Activated CD4-positive, alpha-beta T cell treated with anti-CD3 and anti-CD28 coated beads, Interleukin-2, Interleukin-6, amounts not matched to agents 100 ng/mL and 50 ng/mL, durations not matched to agents 16 hours and 8 hours (primary cell): ENCODE data around the gene ELMO1.

Experiments
- DNase-seq: peaks from one replicate; pipeline ENCODE4 v3.0.0-alpha.2; 2020

ELMO1 gene

DNA sequence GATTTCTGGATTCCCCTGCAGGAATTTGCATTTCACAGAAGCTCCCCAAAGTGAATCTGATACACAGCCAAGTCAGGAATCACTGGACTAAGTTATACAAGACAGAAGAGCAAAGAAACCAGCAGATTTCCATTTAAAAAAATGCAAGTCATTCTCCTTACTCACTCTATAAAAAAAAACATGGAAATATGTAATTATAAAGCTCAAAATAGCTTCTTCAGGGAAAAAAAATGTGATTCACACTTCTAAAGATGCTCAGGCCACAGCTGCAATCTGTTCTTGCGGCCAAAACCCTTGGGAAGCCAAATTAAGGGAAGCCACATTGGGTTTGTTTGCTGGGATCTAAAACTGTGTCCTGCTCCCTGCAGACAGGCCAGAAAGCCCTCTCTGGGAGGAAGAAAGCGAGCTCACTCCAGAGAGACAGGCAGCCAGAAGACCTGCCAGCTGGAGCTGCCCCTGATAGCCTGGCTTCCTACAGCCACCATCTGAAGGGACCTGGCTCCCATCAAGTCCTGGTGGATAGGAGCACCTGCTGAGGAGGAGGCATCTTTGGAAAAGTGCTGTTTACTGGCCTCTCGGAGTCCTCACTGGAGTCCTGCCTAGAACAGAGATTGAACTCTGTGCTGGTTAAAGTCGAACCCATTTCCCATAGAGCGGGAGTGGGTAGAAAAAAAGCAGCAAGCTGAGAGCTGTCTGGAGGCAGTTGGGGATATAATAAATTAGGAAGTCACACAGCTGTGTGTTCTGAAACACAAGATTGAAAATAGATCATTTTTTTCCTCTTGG, 365.2 kb downstream of the ELMO1 start:
- no peak for DNase-seq

DNA sequence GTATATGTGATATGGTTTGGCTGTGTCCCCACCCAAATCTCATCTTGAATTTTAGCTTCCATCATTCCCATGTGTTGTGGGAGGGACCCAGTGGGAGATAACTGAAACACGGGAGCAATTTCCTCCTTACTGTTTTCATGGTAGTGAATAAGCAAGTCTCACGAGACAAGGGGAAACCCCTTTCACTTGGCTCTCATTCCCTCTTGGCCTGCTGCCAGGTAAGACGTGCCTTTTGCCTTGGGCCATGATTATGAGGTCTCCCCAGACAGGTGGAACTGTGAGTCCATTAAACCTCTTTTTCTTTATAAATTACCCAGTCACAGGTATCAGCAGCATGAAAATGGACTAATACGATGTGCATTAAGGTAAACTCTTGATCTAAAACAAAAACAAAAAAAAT, 367.2 kb downstream of the ELMO1 start:
- DNase-seq, result peak; percentile 20

GRCh38 chr7:37079420-37079819, 369.2 kb downstream of the ELMO1 start:
- DNase-seq, result no peak

GRCh38 chr7:37076668-37077067, 372.0 kb downstream of the ELMO1 start:
- no peak for DNase-seq

GRCh38 chr7:37074370-37074769, 374.3 kb downstream of the ELMO1 start:
- no peak for DNase-seq

DNA sequence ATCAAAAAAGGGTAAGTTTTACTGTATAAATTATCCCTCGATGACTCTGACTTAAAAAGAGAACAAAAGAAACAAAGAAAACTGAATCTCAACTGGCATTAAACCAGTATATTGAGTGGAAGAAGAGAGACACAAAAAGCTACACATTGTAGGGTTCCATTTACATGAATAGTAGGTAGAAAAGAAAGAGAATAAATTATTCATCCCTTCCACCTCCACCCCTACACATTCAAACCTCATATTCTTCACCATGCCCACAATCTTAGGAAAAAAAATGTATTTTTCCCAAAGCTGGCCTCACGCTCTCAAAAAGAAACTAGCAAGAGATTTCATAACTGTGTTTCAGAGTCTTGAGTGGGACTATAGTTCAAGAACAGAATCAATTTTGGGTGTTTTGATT, 377.5 kb downstream of the ELMO1 start:
- DNase-seq, result peak; percentile 30

DNA sequence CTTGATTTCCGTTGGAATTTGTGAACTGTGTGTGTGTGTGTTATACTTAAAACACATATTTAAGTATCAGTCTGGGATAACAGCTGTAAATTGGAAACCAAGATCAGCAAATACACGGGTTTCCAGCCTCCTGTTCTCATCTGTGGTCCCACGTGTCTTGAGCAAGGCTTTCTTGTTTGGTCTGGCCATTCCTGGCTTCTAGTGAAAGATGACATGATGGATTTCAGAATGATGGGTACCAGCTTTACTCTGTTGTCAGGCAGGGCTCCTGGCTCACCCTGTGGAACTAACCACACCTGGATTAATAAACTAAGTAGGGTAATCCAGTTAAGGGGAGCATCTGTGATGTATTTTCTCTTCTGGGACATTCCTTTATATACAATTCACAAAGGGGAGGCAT, 378.2 kb downstream of the ELMO1 start:
- DNase-seq, result no peak

- DNase-seq, result no peak
Measured at GRCh38 chr7:37070031-37070430, 378.6 kb downstream of the ELMO1 start.

DNA sequence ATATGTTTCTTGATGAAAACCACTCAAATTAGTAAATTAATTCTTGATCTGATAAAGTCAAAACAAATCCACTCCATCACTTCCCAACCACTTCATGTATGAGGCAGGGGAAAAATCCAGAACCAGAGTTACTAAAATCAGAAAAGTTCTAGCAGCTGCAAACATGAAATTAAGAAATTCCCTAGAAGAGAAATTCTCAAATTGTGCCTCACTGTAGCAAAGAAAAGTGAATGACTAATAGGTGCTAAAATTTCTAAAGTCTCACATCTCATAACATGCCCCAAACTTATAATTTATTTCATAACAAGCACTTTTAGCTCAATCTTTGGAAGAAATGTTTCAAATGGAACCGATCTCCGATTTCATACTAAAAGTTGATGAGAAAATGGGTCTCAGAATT, 379.3 kb downstream of the ELMO1 start:
- no peak for DNase-seq

- no peak for DNase-seq
Measured at GRCh38 chr7:37068902-37069301, 379.8 kb downstream of the ELMO1 start.

DNA sequence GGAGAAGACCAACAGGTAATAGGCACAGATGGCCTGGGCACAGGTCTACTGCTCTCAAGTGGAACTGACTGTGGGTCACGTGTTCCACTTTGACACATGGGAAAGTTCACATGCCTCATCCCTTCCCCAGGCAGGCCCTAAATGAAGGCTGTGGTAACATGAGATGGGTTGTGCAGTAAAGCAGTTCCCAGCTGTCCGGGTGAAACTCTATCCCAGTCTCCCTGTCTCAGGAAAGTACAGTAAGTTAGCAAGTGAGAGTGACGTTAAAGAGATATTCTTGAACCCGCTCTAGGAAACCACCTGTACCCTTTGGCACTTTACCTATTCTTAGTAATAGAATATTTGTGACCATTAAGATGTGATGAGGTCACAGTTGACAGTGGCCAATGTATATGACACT, 380.6 kb downstream of the ELMO1 start:
- no peak for DNase-seq

GRCh38 chr7:37065779-37066271, 382.8 kb downstream of the ELMO1 start:
- peak; percentile 80 for DNase-seq

DNA sequence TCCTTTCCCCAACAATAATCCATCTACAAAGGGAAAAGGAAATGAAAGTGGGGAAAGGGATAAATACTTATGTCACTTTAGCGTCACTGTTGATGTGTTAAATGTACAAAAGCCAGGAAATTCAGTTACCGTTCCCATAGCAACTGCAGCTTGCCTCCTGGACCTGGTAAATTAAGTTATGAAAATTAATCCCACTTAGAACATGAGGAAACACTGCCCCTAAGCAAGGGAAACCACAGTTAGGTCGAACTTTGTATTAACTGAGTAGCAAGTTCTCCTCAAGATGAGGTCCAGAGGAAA, 386.2 kb downstream of the ELMO1 start:
- no peak for DNase-seq

- peak; percentile 13 for DNase-seq
Measured at GRCh38 chr7:37061849-37062559, 386.7 kb downstream of the ELMO1 start.

DNA sequence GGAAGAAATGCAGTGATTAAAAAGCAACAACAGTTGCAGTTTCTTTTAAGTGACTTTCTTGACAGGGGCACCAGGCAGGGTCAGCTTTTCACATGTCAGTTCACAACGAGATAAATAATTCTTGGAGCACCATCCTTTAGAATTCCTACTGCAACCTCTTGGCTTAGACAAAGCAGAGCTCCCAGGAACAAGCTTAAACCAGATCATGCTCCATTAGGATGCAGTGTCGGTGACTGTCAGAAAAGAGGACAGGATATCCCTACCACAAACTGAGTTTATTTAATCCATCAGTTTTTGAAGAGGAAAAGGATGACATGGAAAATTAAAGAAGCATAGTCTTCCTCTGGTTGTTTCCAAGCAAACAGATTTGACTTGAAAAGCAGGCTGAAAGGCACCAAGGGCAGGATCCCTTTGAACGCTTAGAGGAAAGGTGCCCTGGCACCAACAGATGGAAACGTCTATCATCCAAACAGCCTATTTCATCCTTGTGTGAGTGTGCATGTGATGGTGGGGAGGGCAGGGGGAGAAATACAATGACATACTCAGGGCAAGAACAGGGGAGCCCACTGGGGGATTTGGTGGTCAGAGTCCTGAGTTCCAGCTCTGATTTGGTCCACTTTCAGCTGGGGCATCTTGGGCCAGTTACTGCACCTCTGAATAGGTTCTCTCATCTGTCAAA, 392.3 kb downstream of the ELMO1 start:
- no peak for DNase-seq

DNA sequence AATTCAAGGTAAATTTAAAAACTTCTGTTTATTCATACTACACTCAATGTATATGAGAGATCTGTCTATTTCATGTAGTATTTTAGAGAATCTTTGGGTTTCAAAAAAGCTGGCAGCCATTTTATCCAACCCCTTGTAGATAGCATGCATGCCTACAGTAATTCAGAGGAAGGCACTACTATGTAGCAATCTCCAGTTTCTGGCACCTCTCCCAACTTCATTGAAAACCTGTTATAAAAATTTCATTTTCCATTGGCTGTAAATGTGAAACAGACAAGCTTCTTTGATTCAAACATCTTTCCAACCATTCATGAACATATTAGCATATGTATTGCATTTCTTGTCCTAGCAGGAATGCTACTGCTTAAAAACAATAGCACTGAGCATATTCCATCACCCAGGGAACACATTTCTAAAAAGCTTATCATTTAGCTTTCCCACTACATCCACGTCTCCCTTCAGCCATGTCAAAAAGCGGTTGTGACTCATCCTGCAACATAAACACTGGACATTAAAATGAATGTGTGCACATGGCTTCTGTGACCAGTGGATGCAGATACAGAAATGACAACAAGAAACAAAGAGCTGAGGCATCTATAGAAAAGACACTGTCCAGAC, 393.9 kb downstream of the ELMO1 start:
- DNase-seq, result no peak

DNA sequence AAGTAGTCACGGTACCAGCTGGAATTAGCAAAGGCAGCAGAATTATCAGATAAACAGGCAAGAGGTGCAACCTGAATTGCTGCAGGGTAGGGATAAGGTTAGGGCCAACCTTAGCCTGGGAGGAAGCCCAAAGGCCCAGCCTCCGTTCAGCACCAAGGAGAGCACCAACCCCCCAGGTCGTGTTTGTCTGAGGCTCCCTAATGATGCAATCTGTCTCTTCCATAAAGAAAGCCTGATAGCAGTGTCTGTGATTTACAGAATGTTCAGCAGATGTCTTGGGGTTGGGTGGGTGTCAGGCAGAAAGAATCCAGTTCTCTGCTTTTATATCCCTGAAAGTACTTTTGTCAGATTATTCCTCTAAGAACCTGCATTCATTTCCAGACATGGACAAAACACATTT, 396.0 kb downstream of the ELMO1 start:
- no peak for DNase-seq

- DNase-seq, result no peak
Measured at GRCh38 chr7:37050801-37051200, 397.9 kb downstream of the ELMO1 start.

- DNase-seq, result no peak
Measured at GRCh38 chr7:37048674-37049073, 400.0 kb downstream of the ELMO1 start.

DNA sequence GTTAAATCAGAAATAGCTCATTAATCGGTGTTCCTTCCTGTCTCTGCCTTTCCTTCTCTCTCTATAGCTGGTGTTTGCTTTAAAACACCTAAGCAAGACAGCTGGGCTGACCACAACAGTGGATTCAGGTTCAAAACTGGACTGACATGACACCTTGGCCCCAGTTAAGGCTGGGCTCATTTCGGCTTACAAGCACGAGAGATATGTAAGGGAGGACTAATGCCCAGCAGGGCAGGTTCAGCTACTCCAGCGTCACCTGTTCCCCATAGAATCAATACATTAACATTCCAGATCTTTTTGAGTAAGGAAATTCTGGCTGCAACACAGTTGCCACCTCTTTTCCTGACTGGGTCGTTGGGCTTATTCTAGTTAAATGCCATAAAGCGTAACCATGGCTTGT, 401.4 kb downstream of the ELMO1 start:
- DNase-seq, result no peak

- DNase-seq, result no peak
Measured at GRCh38 chr7:37046531-37047079, 402.1 kb downstream of the ELMO1 start.

- no peak for DNase-seq
Measured at GRCh38 chr7:37045681-37046179, 402.9 kb downstream of the ELMO1 start.

DNA sequence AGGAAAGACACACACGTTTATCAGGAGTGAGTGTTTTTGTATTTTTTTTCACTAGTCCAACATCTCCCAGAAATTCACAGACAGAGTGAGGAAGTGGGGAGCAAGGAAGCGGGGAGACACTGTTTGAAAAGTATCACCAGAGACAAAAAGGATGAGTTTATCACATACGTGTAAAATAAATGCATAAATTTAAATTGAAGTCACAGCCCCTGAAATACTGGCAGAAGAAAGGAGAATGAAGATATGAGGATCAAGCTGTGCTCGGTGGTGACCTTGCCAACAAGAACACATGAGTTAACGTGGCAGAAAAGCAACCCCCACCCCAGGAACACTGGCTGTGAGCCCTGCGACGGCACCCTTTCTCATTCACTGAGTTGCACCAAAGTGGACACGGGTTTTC, 407.2 kb downstream of the ELMO1 start:
- DNase-seq, result no peak
